GM23338 (cell line): ENCODE measurements around the gene DUSP8.

ENCODE experiments used
- CREB1 ChIP-seq: fragments of 250-450 bp; sonication (Bioruptor Pico); IDR thresholded peaks from 2 replicates; pipeline ENCODE4 v1.5.0; 2020; ENCODE audit warnings: low read depth, mild to moderate bottlenecking, moderate library complexity
- EZH2 ChIP-seq: fragments of 200-600 bp; sonication (generic); IDR thresholded peaks from one replicate; pipeline ENCODE4 v1.8.0; 2017; ENCODE audit warnings: antibody characterized with exemption, mild to moderate bottlenecking, low read depth; ENCODE audit not compliant: unreplicated experiment
- EZH2phosphoT487 ChIP-seq: fragments of 200-600 bp; sonication (generic); IDR thresholded peaks from one replicate; pipeline ENCODE4 v1.8.1; 2018; ENCODE audit warnings: antibody characterized with exemption; ENCODE audit not compliant: unreplicated experiment
- JUNB ChIP-seq: IDR thresholded peaks from one replicate; pipeline ENCODE4 v1.6.1; 2016; ENCODE audit warnings: antibody characterized with exemption; ENCODE audit not compliant: unreplicated experiment
- NANOG ChIP-seq: IDR thresholded peaks from 2 replicates; pipeline ENCODE4 v1.6.1; 2016; ENCODE audit warnings: antibody characterized with exemption, borderline replicate concordance
- POLR2AphosphoS5 ChIP-seq: IDR thresholded peaks from 2 replicates; pipeline ENCODE4 v1.6.1; 2016; ENCODE audit warnings: antibody characterized with exemption, low read depth
- ZNF114 ChIP-seq: fragments of 250-450 bp; sonication (Bioruptor Pico); IDR thresholded peaks from 2 replicates; pipeline ENCODE4 v1.5.0; 2020; ENCODE audit warnings: mild to moderate bottlenecking, moderate library complexity
- ZNF331 ChIP-seq: fragments of 250-450 bp; sonication (Bioruptor Pico); IDR thresholded peaks from 2 replicates; pipeline ENCODE4 v1.5.0; 2020; ENCODE audit warnings: low read depth, mild to moderate bottlenecking, moderate library complexity
- TF ChIP-seq, protein P1 (sequence below), 2 experiments: fragments of 200-600 bp in 1 of 2; sonication (generic) in 1 of 2; conservative IDR thresholded peaks; 2 replicates each; pipeline versions ENCODE4 v1.5.1 to v1.6.1; 2016 to 2017; ENCODE audit warnings: antibody characterized with exemption in 2 of 2, low read depth in 2 of 2, mild to moderate bottlenecking in 2 of 2, moderate library complexity in 1 of 2
- TF ChIP-seq, protein P2 (sequence below): IDR thresholded peaks from one replicate; pipeline ENCODE4 v1.6.1; 2018; ENCODE audit warnings: antibody characterized with exemption; ENCODE audit not compliant: unreplicated experiment
- TF ChIP-seq, protein P3 (sequence below): IDR thresholded peaks from 2 replicates; pipeline ENCODE4 v1.6.1; 2016; ENCODE audit warnings: antibody characterized with exemption
- TF ChIP-seq, protein P4 (sequence below): fragments of 250-450 bp; sonication (Bioruptor Pico); IDR thresholded peaks from 2 replicates; pipeline ENCODE4 v1.5.0; 2020; ENCODE audit warnings: mild to moderate bottlenecking, moderate library complexity

GRCh38 chr11:1508491-1508891, 63.6 kb downstream of the DUSP8 start:
- TF ChIP-seq POLR2AphosphoS5 (no peak), CREB1 (CRISPR knock-in tag) (no peak), EZH2phosphoT487 (no peak), ZNF114 (CRISPR knock-in tag) (no peak), EZH2 (no peak), NANOG (no peak), ZNF331 (no peak), JUNB (no peak)
- TF ChIP-seq, protein P1, sequence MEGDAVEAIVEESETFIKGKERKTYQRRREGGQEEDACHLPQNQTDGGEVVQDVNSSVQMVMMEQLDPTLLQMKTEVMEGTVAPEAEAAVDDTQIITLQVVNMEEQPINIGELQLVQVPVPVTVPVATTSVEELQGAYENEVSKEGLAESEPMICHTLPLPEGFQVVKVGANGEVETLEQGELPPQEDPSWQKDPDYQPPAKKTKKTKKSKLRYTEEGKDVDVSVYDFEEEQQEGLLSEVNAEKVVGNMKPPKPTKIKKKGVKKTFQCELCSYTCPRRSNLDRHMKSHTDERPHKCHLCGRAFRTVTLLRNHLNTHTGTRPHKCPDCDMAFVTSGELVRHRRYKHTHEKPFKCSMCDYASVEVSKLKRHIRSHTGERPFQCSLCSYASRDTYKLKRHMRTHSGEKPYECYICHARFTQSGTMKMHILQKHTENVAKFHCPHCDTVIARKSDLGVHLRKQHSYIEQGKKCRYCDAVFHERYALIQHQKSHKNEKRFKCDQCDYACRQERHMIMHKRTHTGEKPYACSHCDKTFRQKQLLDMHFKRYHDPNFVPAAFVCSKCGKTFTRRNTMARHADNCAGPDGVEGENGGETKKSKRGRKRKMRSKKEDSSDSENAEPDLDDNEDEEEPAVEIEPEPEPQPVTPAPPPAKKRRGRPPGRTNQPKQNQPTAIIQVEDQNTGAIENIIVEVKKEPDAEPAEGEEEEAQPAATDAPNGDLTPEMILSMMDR (conservative IDR thresholded peaks at IDR 0.05; ENCODE audit: low read depth in 2 of 2): no peak
- TF ChIP-seq, protein P2, sequence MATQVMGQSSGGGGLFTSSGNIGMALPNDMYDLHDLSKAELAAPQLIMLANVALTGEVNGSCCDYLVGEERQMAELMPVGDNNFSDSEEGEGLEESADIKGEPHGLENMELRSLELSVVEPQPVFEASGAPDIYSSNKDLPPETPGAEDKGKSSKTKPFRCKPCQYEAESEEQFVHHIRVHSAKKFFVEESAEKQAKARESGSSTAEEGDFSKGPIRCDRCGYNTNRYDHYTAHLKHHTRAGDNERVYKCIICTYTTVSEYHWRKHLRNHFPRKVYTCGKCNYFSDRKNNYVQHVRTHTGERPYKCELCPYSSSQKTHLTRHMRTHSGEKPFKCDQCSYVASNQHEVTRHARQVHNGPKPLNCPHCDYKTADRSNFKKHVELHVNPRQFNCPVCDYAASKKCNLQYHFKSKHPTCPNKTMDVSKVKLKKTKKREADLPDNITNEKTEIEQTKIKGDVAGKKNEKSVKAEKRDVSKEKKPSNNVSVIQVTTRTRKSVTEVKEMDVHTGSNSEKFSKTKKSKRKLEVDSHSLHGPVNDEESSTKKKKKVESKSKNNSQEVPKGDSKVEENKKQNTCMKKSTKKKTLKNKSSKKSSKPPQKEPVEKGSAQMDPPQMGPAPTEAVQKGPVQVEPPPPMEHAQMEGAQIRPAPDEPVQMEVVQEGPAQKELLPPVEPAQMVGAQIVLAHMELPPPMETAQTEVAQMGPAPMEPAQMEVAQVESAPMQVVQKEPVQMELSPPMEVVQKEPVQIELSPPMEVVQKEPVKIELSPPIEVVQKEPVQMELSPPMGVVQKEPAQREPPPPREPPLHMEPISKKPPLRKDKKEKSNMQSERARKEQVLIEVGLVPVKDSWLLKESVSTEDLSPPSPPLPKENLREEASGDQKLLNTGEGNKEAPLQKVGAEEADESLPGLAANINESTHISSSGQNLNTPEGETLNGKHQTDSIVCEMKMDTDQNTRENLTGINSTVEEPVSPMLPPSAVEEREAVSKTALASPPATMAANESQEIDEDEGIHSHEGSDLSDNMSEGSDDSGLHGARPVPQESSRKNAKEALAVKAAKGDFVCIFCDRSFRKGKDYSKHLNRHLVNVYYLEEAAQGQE: no peak
- TF ChIP-seq, protein P3, sequence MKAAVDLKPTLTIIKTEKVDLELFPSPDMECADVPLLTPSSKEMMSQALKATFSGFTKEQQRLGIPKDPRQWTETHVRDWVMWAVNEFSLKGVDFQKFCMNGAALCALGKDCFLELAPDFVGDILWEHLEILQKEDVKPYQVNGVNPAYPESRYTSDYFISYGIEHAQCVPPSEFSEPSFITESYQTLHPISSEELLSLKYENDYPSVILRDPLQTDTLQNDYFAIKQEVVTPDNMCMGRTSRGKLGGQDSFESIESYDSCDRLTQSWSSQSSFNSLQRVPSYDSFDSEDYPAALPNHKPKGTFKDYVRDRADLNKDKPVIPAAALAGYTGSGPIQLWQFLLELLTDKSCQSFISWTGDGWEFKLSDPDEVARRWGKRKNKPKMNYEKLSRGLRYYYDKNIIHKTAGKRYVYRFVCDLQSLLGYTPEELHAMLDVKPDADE: no peak
- TF ChIP-seq, protein P4, sequence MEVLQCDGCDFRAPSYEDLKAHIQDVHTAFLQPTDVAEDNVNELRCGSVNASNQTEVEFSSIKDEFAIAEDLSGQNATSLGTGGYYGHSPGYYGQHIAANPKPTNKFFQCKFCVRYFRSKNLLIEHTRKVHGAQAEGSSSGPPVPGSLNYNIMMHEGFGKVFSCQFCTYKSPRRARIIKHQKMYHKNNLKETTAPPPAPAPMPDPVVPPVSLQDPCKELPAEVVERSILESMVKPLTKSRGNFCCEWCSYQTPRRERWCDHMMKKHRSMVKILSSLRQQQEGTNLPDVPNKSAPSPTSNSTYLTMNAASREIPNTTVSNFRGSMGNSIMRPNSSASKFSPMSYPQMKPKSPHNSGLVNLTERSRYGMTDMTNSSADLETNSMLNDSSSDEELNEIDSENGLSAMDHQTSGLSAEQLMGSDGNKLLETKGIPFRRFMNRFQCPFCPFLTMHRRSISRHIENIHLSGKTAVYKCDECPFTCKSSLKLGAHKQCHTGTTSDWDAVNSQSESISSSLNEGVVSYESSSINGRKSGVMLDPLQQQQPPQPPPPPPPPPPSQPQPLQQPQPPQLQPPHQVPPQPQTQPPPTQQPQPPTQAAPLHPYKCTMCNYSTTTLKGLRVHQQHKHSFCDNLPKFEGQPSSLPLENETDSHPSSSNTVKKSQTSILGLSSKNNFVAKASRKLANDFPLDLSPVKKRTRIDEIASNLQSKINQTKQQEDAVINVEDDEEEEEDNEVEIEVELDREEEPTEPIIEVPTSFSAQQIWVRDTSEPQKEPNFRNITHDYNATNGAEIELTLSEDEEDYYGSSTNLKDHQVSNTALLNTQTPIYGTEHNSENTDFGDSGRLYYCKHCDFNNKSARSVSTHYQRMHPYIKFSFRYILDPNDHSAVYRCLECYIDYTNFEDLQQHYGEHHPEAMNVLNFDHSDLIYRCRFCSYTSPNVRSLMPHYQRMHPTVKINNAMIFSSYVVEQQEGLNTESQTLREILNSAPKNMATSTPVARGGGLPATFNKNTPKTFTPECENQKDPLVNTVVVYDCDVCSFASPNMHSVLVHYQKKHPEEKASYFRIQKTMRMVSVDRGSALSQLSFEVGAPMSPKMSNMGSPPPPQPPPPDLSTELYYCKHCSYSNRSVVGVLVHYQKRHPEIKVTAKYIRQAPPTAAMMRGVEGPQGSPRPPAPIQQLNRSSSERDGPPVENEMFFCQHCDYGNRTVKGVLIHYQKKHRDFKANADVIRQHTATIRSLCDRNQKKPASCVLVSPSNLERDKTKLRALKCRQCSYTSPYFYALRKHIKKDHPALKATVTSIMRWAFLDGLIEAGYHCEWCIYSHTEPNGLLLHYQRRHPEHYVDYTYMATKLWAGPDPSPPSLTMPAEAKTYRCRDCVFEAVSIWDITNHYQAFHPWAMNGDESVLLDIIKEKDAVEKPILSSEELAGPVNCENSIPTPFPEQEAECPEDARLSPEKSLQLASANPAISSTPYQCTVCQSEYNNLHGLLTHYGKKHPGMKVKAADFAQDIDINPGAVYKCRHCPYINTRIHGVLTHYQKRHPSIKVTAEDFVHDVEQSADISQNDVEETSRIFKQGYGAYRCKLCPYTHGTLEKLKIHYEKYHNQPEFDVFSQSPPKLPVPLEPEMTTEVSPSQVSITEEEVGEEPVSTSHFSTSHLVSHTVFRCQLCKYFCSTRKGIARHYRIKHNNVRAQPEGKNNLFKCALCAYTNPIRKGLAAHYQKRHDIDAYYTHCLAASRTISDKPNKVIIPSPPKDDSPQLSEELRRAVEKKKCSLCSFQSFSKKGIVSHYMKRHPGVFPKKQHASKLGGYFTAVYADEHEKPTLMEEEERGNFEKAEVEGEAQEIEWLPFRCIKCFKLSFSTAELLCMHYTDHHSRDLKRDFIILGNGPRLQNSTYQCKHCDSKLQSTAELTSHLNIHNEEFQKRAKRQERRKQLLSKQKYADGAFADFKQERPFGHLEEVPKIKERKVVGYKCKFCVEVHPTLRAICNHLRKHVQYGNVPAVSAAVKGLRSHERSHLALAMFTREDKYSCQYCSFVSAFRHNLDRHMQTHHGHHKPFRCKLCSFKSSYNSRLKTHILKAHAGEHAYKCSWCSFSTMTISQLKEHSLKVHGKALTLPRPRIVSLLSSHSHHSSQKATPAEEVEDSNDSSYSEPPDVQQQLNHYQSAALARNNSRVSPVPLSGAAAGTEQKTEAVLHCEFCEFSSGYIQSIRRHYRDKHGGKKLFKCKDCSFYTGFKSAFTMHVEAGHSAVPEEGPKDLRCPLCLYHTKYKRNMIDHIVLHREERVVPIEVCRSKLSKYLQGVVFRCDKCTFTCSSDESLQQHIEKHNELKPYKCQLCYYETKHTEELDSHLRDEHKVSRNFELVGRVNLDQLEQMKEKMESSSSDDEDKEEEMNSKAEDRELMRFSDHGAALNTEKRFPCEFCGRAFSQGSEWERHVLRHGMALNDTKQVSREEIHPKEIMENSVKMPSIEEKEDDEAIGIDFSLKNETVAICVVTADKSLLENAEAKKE (CRISPR knock-in tag): no peak
